Activated CD8-positive, alpha-beta T cell treated with anti-CD3 and anti-CD28 coated beads for 36 hours (primary cell): ENCODE data around the gene RINL. TPM values are rescaled to one million over a fixed set of nuclear protein-coding genes. Genes with fewer than 3 reads are reported as not detected.
"Not testable (repeated sequence)": the region's sequence is repeated elsewhere in the genome, so short reads cannot be mapped to it uniquely, and the experiment has no call there.

Experiments
- ATAC-seq: fragments of 200-7000 bp; cut with Tn5 transposase; one replicate; pipeline ENCODE4 v1.10.0; 2021; ENCODE audit warnings: mild to moderate bottlenecking, moderate library complexity
- CTCF ChIA-PET: fragments of 350-600 bp; sonication (Branson Sonifier 250); formaldehyde crosslinking; loops from one replicate; lab custom pipeline; 2021; ENCODE audit warnings: antibody characterized with exemption; lab: Charles Lee
- POLR2A ChIA-PET: fragments of 350-600 bp; sonication (Branson Sonifier 250); formaldehyde crosslinking; loops from one replicate; lab custom pipeline; 2021; ENCODE audit warnings: antibody characterized with exemption; lab: Charles Lee
- DNase-seq: peaks from one replicate; pipeline ENCODE4 v3.0.0-alpha.2; 2020
- H3K27ac Mint-ChIP-seq: one replicate; pipeline ENCODE4 v1.8.0; 2021; ENCODE audit warnings: mild to moderate bottlenecking, mixed read lengths
- H3K27me3 Mint-ChIP-seq: one replicate; pipeline ENCODE4 v1.8.0; 2021; ENCODE audit warnings: mixed read lengths
- H3K36me3 Mint-ChIP-seq: one replicate; pipeline ENCODE4 v1.8.0; 2021; ENCODE audit warnings: low read depth, mixed read lengths
- H3K4me1 Mint-ChIP-seq: one replicate; pipeline ENCODE4 v1.8.0; 2021; ENCODE audit warnings: low read depth, mixed read lengths
- H3K4me3 Mint-ChIP-seq: one replicate; pipeline ENCODE4 v1.8.0; 2021; ENCODE audit warnings: mild to moderate bottlenecking, moderate library complexity, mixed read lengths
- H3K9me3 Mint-ChIP-seq: one replicate; pipeline ENCODE4 v1.8.0; 2021; ENCODE audit warnings: mixed read lengths
- intact Hi-C: fragments of 100-400 bp; cut with micrococcal nuclease; formaldehyde crosslinking; loops from one replicate; pipeline ENCODE4 v1.10.0; 2022
- total RNA-seq, 2 experiments: library from RNA; stranded (reverse); gene quantifications; one replicate each; pipeline ENCODE4 v1.2.3, GENCODE V29; 2021
- TF ChIP-seq, protein P1 (sequence below): fragments of 200-600 bp; IDR thresholded peaks from one replicate; pipeline ENCODE4 v1.8.0; 2022; ENCODE audit warnings: antibody characterized with exemption, mild to moderate bottlenecking

Gene RINL
- total RNA-seq, 2 experiments from 2014 or later = 85.5 to 87.7 TPM

DNA sequence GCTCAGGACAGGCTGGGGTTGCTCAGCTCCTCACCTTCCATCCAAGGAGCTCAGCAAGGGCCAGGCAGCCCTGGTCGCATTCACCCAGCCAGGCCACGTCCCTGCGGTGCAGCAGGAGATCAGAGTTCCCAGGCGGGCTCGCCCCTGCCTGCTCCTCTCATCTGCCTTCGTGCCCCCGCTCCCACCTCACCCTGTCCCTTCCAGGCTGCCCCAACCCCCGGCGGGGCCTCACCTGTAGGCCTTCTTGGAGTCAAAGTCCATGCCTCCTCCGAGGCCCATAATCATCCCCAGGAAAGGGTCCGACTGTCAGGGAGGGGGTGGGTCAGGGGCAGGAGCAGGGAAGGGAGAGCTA, 1.3 kb upstream of the RINL start:
- POLR2A ChIA-PET = interaction anchor here (0.8 to 3.5 kb wide), 7 partner anchors 8 to 143 kb away, joined by 3 to 21 read pairs (median 4); partner anchors contain the start of gene HNRNPL
- H3K4me1 Mint-ChIP-seq = peaks cover 31% of the 10 kb centered on the region
- CTCF ChIA-PET = interaction anchor here (1.0 to 6.0 kb wide), 7 partner anchors 8 to 476 kb away, joined by 3 to 61 read pairs (median 7); partner anchors contain the start of genes ECH1, FAM98C, MRPS12 and SARS2
- H3K4me3 Mint-ChIP-seq = no peak overlapping the region
- DNase-seq (no peak), ATAC-seq (no peak)
- no peaks in the 10 kb centered on the region for H3K9me3 Mint-ChIP-seq
- peak overlapping the region; percentile 98 for H3K27ac Mint-ChIP-seq
- TF ChIP-seq, protein P1, sequence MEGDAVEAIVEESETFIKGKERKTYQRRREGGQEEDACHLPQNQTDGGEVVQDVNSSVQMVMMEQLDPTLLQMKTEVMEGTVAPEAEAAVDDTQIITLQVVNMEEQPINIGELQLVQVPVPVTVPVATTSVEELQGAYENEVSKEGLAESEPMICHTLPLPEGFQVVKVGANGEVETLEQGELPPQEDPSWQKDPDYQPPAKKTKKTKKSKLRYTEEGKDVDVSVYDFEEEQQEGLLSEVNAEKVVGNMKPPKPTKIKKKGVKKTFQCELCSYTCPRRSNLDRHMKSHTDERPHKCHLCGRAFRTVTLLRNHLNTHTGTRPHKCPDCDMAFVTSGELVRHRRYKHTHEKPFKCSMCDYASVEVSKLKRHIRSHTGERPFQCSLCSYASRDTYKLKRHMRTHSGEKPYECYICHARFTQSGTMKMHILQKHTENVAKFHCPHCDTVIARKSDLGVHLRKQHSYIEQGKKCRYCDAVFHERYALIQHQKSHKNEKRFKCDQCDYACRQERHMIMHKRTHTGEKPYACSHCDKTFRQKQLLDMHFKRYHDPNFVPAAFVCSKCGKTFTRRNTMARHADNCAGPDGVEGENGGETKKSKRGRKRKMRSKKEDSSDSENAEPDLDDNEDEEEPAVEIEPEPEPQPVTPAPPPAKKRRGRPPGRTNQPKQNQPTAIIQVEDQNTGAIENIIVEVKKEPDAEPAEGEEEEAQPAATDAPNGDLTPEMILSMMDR = no peak
- no peaks in the 10 kb centered on the region for H3K27me3 Mint-ChIP-seq
- intact Hi-C loops = no loop called here
- H3K36me3 Mint-ChIP-seq = peaks cover 9% of the 10 kb centered on the region

DNA sequence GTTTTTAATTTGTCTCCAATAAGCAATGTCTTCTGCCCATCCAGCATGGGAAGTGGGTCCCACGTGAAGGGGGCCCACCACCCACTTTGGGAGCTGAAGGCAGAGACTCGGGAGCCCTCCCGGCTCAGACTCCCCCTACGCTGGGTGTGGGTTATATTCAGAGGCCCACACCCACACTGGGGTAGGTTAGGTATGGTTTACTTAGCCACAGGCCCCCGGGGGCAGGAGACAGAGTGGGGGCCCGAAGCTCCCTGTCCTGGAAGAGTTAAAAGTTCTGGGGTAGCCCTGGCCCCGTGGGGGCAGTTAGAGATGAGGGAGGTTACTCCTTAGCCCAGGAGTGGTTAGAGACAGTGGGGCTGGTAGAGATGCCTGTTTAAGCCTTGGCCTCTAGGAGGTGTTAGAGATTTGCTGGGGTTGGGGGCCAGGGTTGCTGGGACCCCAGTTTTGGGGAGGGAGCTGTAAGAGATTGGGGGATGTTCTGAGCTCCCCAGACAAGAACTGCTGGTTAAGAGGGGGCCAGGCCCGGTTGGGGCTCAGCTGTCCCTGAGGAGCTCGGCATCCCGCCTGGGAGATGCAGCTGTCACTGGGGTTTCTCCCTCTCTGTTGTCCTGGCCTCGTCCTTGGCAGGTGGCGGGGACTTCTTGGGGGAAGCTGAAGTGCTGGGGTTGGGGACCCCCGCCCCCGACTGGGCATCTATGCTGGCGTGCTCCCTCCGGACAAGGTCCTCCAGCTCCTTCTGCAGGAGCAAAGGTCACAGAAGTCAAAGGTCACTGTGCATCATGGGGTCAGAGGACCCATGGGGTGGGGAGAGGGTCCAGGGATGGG, 712 bp upstream of the RINL start:
- no peaks in the 10 kb centered on the region for H3K9me3 Mint-ChIP-seq
- TF ChIP-seq, protein P1 = no peak
- CTCF ChIA-PET = interaction anchor here (1.0 to 6.0 kb wide), 8 partner anchors 9 to 476 kb away, joined by 3 to 61 read pairs (median 9); partner anchors contain the start of genes ECH1, FAM98C, MRPS12 and SARS2
- no peaks in the 10 kb centered on the region for H3K27me3 Mint-ChIP-seq
- intact Hi-C loops = no loop called here
- peaks cover 9% of the 10 kb centered on the region for H3K36me3 Mint-ChIP-seq
- H3K27ac Mint-ChIP-seq = peak overlapping the region; percentile 98
- ATAC-seq (peak; percentile 47), DNase-seq (peak; percentile 25)
- H3K4me3 Mint-ChIP-seq = peak overlapping the region; percentile 95
- H3K4me1 Mint-ChIP-seq = peaks cover 31% of the 10 kb centered on the region
- POLR2A ChIA-PET = interaction anchor here (0.6 to 3.5 kb wide), 15 partner anchors 9 to 210 kb away, joined by 3 to 21 read pairs (median 3); partner anchors contain the start of gene HNRNPL

DNA sequence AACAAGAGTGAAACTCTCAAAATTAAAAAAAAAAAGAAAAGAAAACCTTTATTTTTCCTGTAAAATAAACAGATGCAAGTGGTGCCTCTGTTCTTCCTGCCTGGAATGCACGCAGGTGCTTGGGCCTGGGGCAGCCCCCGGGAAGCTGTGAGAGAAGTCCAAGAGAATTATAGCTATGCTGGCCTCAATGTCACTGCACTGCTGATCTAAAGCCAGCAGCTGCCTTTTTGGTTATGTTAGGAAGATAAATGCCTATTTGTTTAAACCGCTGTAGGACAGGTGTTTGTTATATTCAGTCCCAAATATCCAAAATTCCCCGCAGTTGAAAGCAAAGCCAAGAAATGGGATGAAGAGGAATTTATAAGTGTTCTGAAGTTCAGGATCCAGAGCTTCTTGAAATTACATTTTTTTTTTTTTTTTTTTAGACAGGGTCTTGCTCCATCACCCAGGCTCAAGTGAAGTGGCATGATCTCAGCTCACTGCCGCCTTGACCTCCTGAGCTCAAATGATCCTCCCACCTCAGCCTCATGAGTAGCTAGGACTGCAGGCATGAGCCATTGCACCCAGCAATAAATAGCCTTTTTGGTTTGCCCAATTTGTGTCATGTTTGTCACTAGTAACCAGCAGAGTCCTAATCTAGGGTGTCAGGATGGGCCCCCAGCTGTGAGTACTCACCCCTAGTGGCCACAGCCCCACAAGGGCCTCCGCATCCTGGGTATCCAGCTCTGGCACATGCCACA, 2.2 kb downstream of the RINL start:
- H3K4me3 Mint-ChIP-seq = no peak overlapping the region
- intact Hi-C loops = no loop called here

DNA sequence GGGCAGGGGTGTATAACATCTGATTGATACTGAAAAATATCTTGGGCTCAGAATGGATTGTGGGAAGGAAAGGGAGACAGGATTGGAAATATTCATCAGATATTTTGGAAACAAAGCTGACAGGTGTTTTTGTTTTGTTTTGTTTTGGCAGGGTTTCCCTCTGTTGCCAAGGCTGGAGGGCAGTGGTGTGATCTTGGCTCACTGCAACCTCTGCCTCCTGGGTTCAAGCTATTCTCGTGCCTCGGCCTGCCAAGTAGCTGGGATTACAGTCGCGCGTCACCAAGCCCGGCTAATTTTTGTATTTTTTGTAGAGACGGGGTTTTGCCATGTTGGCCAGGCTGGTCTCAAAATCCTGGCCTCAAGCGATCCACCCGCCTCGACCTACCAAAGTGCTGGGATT, 4.7 kb downstream of the RINL start:
- peak overlapping the region; percentile 16 for H3K27ac Mint-ChIP-seq
- H3K4me3 Mint-ChIP-seq = not testable (repeated sequence)
- CTCF ChIA-PET = interaction anchor here (1.8 kb wide), 1 partner anchor 14 kb away, joined by 7 read pairs; no protein-coding TSS in a partner anchor

More for the DNA sequence above, 2.2 kb downstream of the RINL start:
- ChIA-PET POLR2A (interaction anchor here (0.6 to 3.5 kb wide), 3 partner anchors 24 to 258 kb away, joined by 3 to 21 read pairs (median 4); partner anchors contain the start of gene MAP4K1), CTCF (interaction anchor here (1.0 to 6.0 kb wide), 4 partner anchors 10 to 54 kb away, joined by 3 to 61 read pairs (median 10); partner anchors contain the start of genes MRPS12 and SARS2)
- peaks cover 23% of the 10 kb centered on the region for H3K36me3 Mint-ChIP-seq
- no peak for ATAC-seq
- H3K9me3 Mint-ChIP-seq = no peaks in the 10 kb centered on the region
- peak overlapping the region; percentile 98 for H3K27ac Mint-ChIP-seq
- peaks cover 34% of the 10 kb centered on the region for H3K4me1 Mint-ChIP-seq
- H3K27me3 Mint-ChIP-seq = no peaks in the 10 kb centered on the region
- TF ChIP-seq, protein P1 = no peak
- peak; percentile 33 for DNase-seq

DNA sequence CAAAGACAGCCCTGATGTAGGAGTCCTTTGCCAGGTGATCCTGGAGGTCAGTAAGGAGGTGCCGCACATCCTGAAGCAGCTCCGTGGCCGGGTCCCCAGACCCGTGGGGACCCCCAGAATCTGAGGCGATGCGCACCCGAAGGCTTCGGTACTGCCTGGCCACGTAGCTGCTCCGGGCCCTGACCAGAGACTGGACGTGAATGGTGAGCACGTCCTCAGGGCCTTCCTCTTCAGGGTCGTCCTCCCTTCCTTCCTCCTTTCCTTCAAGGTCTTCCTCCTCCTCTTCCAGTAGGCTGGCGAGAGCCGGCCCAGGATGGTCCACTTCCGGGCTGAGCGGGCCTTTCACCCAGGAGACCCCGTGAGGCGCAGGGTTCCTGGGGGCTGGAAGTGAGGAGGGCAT, 7.5 kb downstream of the RINL start:
- H3K4me3 Mint-ChIP-seq = peak overlapping the region; percentile 85
- TF ChIP-seq, protein P1 = no peak
- intact Hi-C loops = no loop called here
- DNase-seq (no peak), ATAC-seq (no peak)
- H3K27me3 Mint-ChIP-seq = no peaks in the 10 kb centered on the region
- POLR2A ChIA-PET = interaction anchor here (1.2 to 12.2 kb wide), 8 partner anchors 10 to 33 kb away, joined by 3 to 152 read pairs (median 9); partner anchors contain the start of gene HNRNPL
- H3K9me3 Mint-ChIP-seq = no peaks in the 10 kb centered on the region
- H3K4me1 Mint-ChIP-seq = peaks cover 37% of the 10 kb centered on the region
- H3K36me3 Mint-ChIP-seq = peaks cover 52% of the 10 kb centered on the region
- CTCF ChIA-PET = interaction anchor here (1.2 to 6.3 kb wide), 4 partner anchors 17 to 60 kb away, joined by 3 to 33 read pairs (median 16); partner anchors contain the start of genes MRPS12 and SARS2
- H3K27ac Mint-ChIP-seq = peak overlapping the region; percentile 88

More for the DNA sequence above, 4.7 kb downstream of the RINL start:
- intact Hi-C loops, H3K9me3 Mint-ChIP-seq, ATAC-seq, DNase-seq, H3K27me3 Mint-ChIP-seq: not testable (repeated sequence)
- Mint-ChIP-seq H3K36me3 (peaks cover 44% of the 10 kb centered on the region), H3K4me1 (peaks cover 43% of the 10 kb centered on the region)
- POLR2A ChIA-PET = interaction anchor here (0.7 kb wide), 1 partner anchor 24 kb away, joined by 4 read pairs; the partner anchor contains the start of gene HNRNPL
